Mammary epithelial cell (primary cell): Measurements from ENCODE around the gene SPCS1.

Source experiments
- CTCF ChIP-seq, 2 donors: IDR thresholded peaks in 1 of 2; conservative IDR thresholded peaks in 1 of 2; 2 replicates each; pipeline ENCODE4 v1.5.1; 2011 to 2012; ENCODE audit warnings: inconsistent platforms in 2 of 2, low read length in 2 of 2, mild to moderate bottlenecking in 2 of 2, control low read depth in 1 of 2, low read depth in 1 of 2; ENCODE audit not compliant: insufficient read depth in 1 of 2; ENCODE audit errors: extremely low read depth in 1 of 2
- EZH2 ChIP-seq: IDR thresholded peaks from 2 replicates; pipeline ENCODE4 v1.6.1; 2012; ENCODE audit warnings: low read length, inconsistent platforms, borderline replicate concordance

- TF ChIP-seq CTCF (conservative IDR thresholded peaks at IDR 0.05 in 1 of 2, IDR thresholded peaks at IDR 0.05 in 1 of 2; ENCODE audit: extremely low read depth in 1 of 2, insufficient read depth in 1 of 2, low read depth in 1 of 2, low read length in 2 of 2) (no peak), EZH2 (no peak)
These were observed 35.0 kb upstream of the SPCS1 start for GRCh38 chr3:52670621-52671521.
